Epithelial cell of proximal tubule (primary cell): ENCODE results near the gene SHOC2. TPM values are rescaled to one million over a fixed set of nuclear protein-coding genes. Genes with fewer than 3 reads are reported as not detected.
"Not testable (repeated sequence)": the region's sequence is repeated elsewhere in the genome, so short reads cannot be mapped to it uniquely, and the experiment has no call there.

Source experiments
- DNase-seq: peaks from one replicate; pipeline ENCODE4 v3.0.0-alpha.2; 2011; ENCODE audit warnings: low read depth
- H3K4me3 ChIP-seq: 2 replicates; pipeline ENCODE4 v1.5.1; 2011; ENCODE audit warnings: low read depth, mild to moderate bottlenecking, low read length
- total RNA-seq: library from RNA; depleted of rRNA; stranded (reverse); fragments of >200 nt; gene quantifications from 2 replicates; pipeline ENCODE4 v1.2.3, GENCODE V29; 2015
- TF ChIP-seq, protein P1 (sequence below): conservative IDR thresholded peaks from 2 replicates; pipeline ENCODE4 v1.5.1; 2012; ENCODE audit warnings: low read depth, mild to moderate bottlenecking, low read length

Gene SHOC2
- total RNA-seq, 1 donor from 2014 or later, result 14.1 TPM

GRCh38 chr10:110901954-110902819 lies 17.2 kb upstream of the SHOC2 start:
- H3K4me3 ChIP-seq, result no peak overlapping the region
- TF ChIP-seq, protein P1, sequence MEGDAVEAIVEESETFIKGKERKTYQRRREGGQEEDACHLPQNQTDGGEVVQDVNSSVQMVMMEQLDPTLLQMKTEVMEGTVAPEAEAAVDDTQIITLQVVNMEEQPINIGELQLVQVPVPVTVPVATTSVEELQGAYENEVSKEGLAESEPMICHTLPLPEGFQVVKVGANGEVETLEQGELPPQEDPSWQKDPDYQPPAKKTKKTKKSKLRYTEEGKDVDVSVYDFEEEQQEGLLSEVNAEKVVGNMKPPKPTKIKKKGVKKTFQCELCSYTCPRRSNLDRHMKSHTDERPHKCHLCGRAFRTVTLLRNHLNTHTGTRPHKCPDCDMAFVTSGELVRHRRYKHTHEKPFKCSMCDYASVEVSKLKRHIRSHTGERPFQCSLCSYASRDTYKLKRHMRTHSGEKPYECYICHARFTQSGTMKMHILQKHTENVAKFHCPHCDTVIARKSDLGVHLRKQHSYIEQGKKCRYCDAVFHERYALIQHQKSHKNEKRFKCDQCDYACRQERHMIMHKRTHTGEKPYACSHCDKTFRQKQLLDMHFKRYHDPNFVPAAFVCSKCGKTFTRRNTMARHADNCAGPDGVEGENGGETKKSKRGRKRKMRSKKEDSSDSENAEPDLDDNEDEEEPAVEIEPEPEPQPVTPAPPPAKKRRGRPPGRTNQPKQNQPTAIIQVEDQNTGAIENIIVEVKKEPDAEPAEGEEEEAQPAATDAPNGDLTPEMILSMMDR, result no peak
- DNase-seq, result no peak

- TF ChIP-seq, protein P1, result no peak
- DNase-seq, result no peak
- no peak overlapping the region for H3K4me3 ChIP-seq
These were observed 15.8 kb upstream of the SHOC2 start for GRCh38 chr10:110903280-110904278.

GRCh38 chr10:110910138-110910537 lies 9.3 kb upstream of the SHOC2 start:
- TF ChIP-seq, protein P1, result no peak
- no peak overlapping the region for H3K4me3 ChIP-seq
- DNase-seq, result no peak

GRCh38 chr10:110912374-110912773 lies 7.0 kb upstream of the SHOC2 start:
- no peak for DNase-seq
- TF ChIP-seq, protein P1, result no peak
- no peak overlapping the region for H3K4me3 ChIP-seq

DNA sequence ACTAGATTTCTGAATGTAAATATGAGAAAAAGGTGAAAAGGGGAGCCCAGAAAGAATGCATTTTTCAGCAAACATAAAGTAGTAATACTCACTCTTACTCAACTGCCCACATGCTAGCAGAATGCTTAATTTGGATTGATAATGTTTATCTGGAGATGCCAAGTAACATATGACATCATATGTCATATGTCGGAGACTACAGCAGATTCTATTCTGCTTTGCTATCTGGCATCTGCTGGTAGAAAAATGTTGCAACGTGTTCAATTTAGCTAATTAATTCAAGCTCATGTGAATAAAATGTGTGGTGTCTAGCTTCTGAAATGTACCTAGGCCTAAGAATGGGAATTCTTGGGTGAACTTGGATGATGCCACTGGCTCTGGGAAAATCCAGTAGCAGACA lies 5.0 kb upstream of the SHOC2 start:
- no peak overlapping the region for H3K4me3 ChIP-seq
- no peak for DNase-seq
- TF ChIP-seq, protein P1, result no peak

- TF ChIP-seq, protein P1, result no peak
- no peak for DNase-seq
These were observed 4.4 kb upstream of the SHOC2 start for GRCh38 chr10:110915035-110915434.

GRCh38 chr10:110915600-110915999 lies 3.8 kb upstream of the SHOC2 start:
- not testable (repeated sequence) for DNase-seq, H3K4me3 ChIP-seq

More at GRCh38 chr10:110915035-110915434, 4.4 kb upstream of the SHOC2 start:
- no peak overlapping the region for H3K4me3 ChIP-seq
